ENCODE data around the gene CFAP68. TPM values are rescaled to one million over a fixed set of nuclear protein-coding genes. Genes with fewer than 3 reads are reported as not detected.

The CFAP68 gene
- total and polyA plus RNA-seq, 2 of the 8 experiments (the other 6 are each of a cell fraction or from before 2014, with no cell fraction given) = 21.4 to 43.1 TPM

DNA sequence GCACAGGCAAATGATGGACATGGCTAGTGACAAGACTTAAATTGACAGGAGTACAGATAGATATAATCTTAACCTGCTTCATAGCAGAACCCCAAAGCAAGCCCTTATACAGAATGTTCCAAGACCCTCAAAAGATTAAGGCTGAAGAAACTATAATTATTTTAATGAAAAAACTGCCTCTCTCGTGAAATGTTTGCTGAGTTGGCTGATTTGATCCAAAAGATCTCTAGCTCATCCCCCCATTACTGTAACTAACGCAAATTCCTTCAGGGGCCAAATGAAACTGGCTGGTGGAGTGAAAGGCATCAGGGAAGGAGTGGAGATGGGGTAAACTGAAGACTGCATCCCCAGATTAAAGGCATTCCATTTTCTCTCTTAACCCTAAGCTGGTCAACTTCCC lies 27.2 kb upstream of the CFAP68 start (continued):
- TF ChIP-seq, protein P1, sequence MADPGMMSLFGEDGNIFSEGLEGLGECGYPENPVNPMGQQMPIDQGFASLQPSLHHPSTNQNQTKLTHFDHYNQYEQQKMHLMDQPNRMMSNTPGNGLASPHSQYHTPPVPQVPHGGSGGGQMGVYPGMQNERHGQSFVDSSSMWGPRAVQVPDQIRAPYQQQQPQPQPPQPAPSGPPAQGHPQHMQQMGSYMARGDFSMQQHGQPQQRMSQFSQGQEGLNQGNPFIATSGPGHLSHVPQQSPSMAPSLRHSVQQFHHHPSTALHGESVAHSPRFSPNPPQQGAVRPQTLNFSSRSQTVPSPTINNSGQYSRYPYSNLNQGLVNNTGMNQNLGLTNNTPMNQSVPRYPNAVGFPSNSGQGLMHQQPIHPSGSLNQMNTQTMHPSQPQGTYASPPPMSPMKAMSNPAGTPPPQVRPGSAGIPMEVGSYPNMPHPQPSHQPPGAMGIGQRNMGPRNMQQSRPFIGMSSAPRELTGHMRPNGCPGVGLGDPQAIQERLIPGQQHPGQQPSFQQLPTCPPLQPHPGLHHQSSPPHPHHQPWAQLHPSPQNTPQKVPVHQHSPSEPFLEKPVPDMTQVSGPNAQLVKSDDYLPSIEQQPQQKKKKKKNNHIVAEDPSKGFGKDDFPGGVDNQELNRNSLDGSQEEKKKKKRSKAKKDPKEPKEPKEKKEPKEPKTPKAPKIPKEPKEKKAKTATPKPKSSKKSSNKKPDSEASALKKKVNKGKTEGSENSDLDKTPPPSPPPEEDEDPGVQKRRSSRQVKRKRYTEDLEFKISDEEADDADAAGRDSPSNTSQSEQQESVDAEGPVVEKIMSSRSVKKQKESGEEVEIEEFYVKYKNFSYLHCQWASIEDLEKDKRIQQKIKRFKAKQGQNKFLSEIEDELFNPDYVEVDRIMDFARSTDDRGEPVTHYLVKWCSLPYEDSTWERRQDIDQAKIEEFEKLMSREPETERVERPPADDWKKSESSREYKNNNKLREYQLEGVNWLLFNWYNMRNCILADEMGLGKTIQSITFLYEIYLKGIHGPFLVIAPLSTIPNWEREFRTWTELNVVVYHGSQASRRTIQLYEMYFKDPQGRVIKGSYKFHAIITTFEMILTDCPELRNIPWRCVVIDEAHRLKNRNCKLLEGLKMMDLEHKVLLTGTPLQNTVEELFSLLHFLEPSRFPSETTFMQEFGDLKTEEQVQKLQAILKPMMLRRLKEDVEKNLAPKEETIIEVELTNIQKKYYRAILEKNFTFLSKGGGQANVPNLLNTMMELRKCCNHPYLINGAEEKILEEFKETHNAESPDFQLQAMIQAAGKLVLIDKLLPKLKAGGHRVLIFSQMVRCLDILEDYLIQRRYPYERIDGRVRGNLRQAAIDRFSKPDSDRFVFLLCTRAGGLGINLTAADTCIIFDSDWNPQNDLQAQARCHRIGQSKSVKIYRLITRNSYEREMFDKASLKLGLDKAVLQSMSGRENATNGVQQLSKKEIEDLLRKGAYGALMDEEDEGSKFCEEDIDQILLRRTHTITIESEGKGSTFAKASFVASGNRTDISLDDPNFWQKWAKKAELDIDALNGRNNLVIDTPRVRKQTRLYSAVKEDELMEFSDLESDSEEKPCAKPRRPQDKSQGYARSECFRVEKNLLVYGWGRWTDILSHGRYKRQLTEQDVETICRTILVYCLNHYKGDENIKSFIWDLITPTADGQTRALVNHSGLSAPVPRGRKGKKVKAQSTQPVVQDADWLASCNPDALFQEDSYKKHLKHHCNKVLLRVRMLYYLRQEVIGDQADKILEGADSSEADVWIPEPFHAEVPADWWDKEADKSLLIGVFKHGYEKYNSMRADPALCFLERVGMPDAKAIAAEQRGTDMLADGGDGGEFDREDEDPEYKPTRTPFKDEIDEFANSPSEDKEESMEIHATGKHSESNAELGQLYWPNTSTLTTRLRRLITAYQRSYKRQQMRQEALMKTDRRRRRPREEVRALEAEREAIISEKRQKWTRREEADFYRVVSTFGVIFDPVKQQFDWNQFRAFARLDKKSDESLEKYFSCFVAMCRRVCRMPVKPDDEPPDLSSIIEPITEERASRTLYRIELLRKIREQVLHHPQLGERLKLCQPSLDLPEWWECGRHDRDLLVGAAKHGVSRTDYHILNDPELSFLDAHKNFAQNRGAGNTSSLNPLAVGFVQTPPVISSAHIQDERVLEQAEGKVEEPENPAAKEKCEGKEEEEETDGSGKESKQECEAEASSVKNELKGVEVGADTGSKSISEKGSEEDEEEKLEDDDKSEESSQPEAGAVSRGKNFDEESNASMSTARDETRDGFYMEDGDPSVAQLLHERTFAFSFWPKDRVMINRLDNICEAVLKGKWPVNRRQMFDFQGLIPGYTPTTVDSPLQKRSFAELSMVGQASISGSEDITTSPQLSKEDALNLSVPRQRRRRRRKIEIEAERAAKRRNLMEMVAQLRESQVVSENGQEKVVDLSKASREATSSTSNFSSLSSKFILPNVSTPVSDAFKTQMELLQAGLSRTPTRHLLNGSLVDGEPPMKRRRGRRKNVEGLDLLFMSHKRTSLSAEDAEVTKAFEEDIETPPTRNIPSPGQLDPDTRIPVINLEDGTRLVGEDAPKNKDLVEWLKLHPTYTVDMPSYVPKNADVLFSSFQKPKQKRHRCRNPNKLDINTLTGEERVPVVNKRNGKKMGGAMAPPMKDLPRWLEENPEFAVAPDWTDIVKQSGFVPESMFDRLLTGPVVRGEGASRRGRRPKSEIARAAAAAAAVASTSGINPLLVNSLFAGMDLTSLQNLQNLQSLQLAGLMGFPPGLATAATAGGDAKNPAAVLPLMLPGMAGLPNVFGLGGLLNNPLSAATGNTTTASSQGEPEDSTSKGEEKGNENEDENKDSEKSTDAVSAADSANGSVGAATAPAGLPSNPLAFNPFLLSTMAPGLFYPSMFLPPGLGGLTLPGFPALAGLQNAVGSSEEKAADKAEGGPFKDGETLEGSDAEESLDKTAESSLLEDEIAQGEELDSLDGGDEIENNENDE (IDR thresholded peaks at IDR 0.05; ENCODE audit: insufficient replicate concordance, low read length) = no peak
- TF ChIP-seq YY1 (IDR thresholded peaks at IDR 0.05; ENCODE audit: low read depth, low read length) (no peak), KDM1A (IDR thresholded peaks at IDR 0.05; ENCODE audit: borderline replicate concordance, low read length) (no peak), EGR1 (IDR thresholded peaks at IDR 0.05; ENCODE audit: borderline replicate concordance, low read depth, low read length) (no peak), KDM4A (IDR thresholded peaks at IDR 0.05; ENCODE audit: low read depth, low read length, severe bottlenecking) (no peak), TBP (IDR thresholded peaks at IDR 0.05; ENCODE audit: low read depth, low read length) (no peak), TEAD4 (IDR thresholded peaks at IDR 0.05; ENCODE audit: low read depth, low read length) (no peak)
- TF ChIP-seq, protein P2, sequence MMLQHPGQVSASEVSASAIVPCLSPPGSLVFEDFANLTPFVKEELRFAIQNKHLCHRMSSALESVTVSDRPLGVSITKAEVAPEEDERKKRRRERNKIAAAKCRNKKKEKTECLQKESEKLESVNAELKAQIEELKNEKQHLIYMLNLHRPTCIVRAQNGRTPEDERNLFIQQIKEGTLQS (IDR thresholded peaks at IDR 0.05; ENCODE audit: insufficient read depth, low read depth, low read length) = no peak
